B cell (primary cell): ENCODE results near the gene ATP7B. TPM values are rescaled to one million over a fixed set of nuclear protein-coding genes. Genes with fewer than 3 reads are reported as not detected.

Experiments
- ATAC-seq: fragments of 200-7000 bp; cut with Tn5 transposase; one replicate; pipeline ENCODE4 v1.10.0; 2021; ENCODE audit warnings: low read depth, mild to moderate bottlenecking, moderate number of reproducible peaks, moderate library complexity
- CTCF ChIA-PET: fragments of 350-600 bp; sonication (Branson Sonifier 250); formaldehyde crosslinking; loops from one replicate; lab custom pipeline; 2021; ENCODE audit warnings: antibody characterized with exemption, inconsistent platforms; lab: Charles Lee
- POLR2A ChIA-PET: fragments of 350-600 bp; sonication (Branson Sonifier 250); formaldehyde crosslinking; loops from one replicate; lab custom pipeline; 2021; ENCODE audit warnings: antibody characterized with exemption; lab: Charles Lee
- DNase-seq: peaks from one replicate; pipeline ENCODE4 v3.0.0; 2013
- H2AFZ ChIP-seq: 2 replicates; pipeline ENCODE4 v1.6.1; 2012; ENCODE audit warnings: mild to moderate bottlenecking, low read depth, low read length; ENCODE audit not compliant: insufficient read depth, poor library complexity, severe bottlenecking
- H3K27ac ChIP-seq, 2 donors: 1 replicate in 1 of 2; 2 replicates in 1 of 2; pipeline ENCODE4 v1.5.1; 2012 to 2013; ENCODE audit warnings: low read length in 2 of 2, mild to moderate bottlenecking in 2 of 2, moderate library complexity in 1 of 2
- H3K27me3 ChIP-seq, 4 experiments: fragments of 200-600 bp in 1 of 4; sonication (generic) in 1 of 4; replicated peaks in 1 of 4; 1 replicate in 2 of 4; 2 replicates in 2 of 4; pipeline versions ENCODE4 v1.6.1 to v1.7.0; 2013 to 2016; ENCODE audit warnings: low read length in 3 of 4, mild to moderate bottlenecking in 2 of 4, mixed read lengths in 1 of 4, moderate library complexity in 1 of 4; ENCODE audit not compliant: insufficient read depth in 4 of 4, control insufficient read depth in 3 of 4; ENCODE audit errors: control extremely low read depth in 1 of 4
- H3K36me3 ChIP-seq, 2 experiments: replicated peaks in 1 of 2; 1 replicate in 1 of 2; 2 replicates in 1 of 2; pipeline versions ENCODE4 v1.6.1 to v1.7.1; 2013; ENCODE audit warnings: low read length in 1 of 2; ENCODE audit not compliant: insufficient read depth in 2 of 2, control insufficient read depth in 1 of 2; ENCODE audit errors: control extremely low read depth in 1 of 2, extremely low read depth in 1 of 2
- H3K4me1 ChIP-seq, 2 donors: fragments of 200-600 bp in 1 of 2; sonication (generic) in 1 of 2; 1 replicate in 1 of 2; 2 replicates in 1 of 2; pipeline versions ENCODE4 v1.5.1 to v1.6.1; 2013 to 2017; ENCODE audit warnings: low read length in 2 of 2; ENCODE audit not compliant: control insufficient read depth in 2 of 2, insufficient read depth in 2 of 2
- H3K4me2 ChIP-seq: replicated peaks from 2 replicates; pipeline ENCODE3; 2012; ENCODE audit warnings: mild to moderate bottlenecking, low read depth, low read length; ENCODE audit not compliant: poor library complexity, severe bottlenecking
- H3K4me3 ChIP-seq, 5 experiments: fragments of 200-600 bp in 1 of 5; sonication (generic) in 1 of 5; 1 replicate in 3 of 5; 2 replicates in 2 of 5; pipeline versions ENCODE4 v1.5.1 to v1.7.0; 2011 to 2016; ENCODE audit warnings: low read length in 4 of 5, mild to moderate bottlenecking in 4 of 5, low read depth in 2 of 5, control low read depth in 1 of 5, moderate library complexity in 1 of 5; ENCODE audit not compliant: insufficient read depth in 1 of 5; ENCODE audit errors: control extremely low read depth in 1 of 5, extremely low read depth in 1 of 5
- H3K79me2 ChIP-seq: fragments of 200-600 bp; sonication (generic); one replicate; pipeline ENCODE4 v1.6.0; 2016; ENCODE audit warnings: low read length; ENCODE audit not compliant: control insufficient read depth, insufficient read depth
- H3K9ac ChIP-seq: fragments of 200-600 bp; sonication (generic); 2 replicates; pipeline ENCODE4 v1.6.1; 2017; ENCODE audit warnings: mild to moderate bottlenecking, low read length, moderate library complexity
- H3K9me3 ChIP-seq, 3 donors: one replicate each; pipeline versions ENCODE4 v1.6.1 to v1.7.1; 2013; ENCODE audit warnings: low read length in 2 of 3; ENCODE audit not compliant: control insufficient read depth in 2 of 3, insufficient read depth in 1 of 3; ENCODE audit errors: control extremely low read depth in 1 of 3
- H4K20me1 ChIP-seq: 2 replicates; pipeline ENCODE4 v1.6.0; 2012; ENCODE audit warnings: mild to moderate bottlenecking, low read length; ENCODE audit not compliant: insufficient read depth, control insufficient read depth, poor library complexity, severe bottlenecking
- H3K27ac Mint-ChIP-seq: one replicate; pipeline ENCODE4 v1.8.0; 2021; ENCODE audit warnings: mixed read lengths
- H3K27me3 Mint-ChIP-seq: one replicate; pipeline ENCODE4 v1.8.0; 2021; ENCODE audit warnings: mixed read lengths
- H3K4me1 Mint-ChIP-seq: one replicate; pipeline ENCODE4 v1.8.0; 2021; ENCODE audit warnings: mixed read lengths
- H3K4me3 Mint-ChIP-seq: one replicate; pipeline ENCODE4 v1.8.0; 2021; ENCODE audit warnings: mixed read lengths
- H3K9me3 Mint-ChIP-seq: one replicate; pipeline ENCODE4 v1.8.0; 2022; ENCODE audit warnings: mixed read lengths; ENCODE audit not compliant: insufficient read depth
- EZH2 ChIP-seq: IDR thresholded peaks from 2 replicates; pipeline ENCODE4 v1.6.1; 2012; ENCODE audit warnings: borderline replicate concordance, low read depth, mild to moderate bottlenecking, moderate library complexity, low read length; ENCODE audit not compliant: insufficient read depth, poor library complexity, severe bottlenecking
- WGBS: methylation state at CpG from one replicate; pipeline ENCODE4 v1.1.5; 2013; ENCODE audit warnings: missing lambda C conversion rate; ENCODE audit not compliant: insufficient coverage; 5-methylcytosine and 5-hydroxymethylcytosine counted together
- intact Hi-C: fragments of 100-400 bp; cut with micrococcal nuclease; formaldehyde crosslinking; loops from one replicate; pipeline ENCODE4 v1.10.0; 2022
- polyA plus RNA-seq: library from polyadenylated mRNA; depleted of rRNA; stranded (reverse); fragments of >200 nt; gene quantifications from 2 replicates; pipeline ENCODE4 v1.2.3, GENCODE V29; 2012
- total RNA-seq, 2 donors: library from RNA; stranded (reverse); fragments of 120-200 nt in 1 of 2; gene quantifications; 1 replicate in 1 of 2; 2 replicates in 1 of 2; pipeline versions ENCODE4 v1.2.3 to v1.2.4, GENCODE V29; 2013 to 2022
- TF ChIP-seq, protein P1 (sequence below): fragments of 200-600 bp; IDR thresholded peaks from one replicate; pipeline ENCODE4 v1.8.0; 2022; ENCODE audit warnings: antibody characterized with exemption, mild to moderate bottlenecking

The ATP7B gene
- total and polyA plus RNA-seq, 2 donors (not counting 1 experiment from before 2014, with no cell fraction given), result 0.10 to 0.91 TPM

DNA sequence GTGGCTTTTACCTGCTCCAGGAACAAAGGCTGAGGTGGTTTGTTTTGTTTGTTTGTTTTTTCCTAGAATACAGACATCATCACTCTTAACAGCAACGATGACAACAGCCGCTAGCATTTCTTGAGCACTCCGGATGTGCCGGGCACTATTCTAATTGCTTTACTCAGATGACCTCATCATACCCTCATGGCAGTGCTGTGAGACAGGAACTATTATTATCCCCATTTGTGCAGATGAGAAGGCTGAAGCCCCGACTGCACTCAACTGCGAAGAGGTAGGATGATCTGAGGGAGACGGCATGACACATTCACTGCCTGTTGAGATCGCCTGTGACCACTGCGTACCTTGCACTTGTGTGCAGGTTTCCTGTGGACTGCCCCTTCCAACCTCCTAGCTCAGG is 83.0 kb downstream of the ATP7B start:
- DNase-seq (no peak), ATAC-seq (no peak)
- no peak overlapping the region for H3K4me3 ChIP-seq
- WGBS, result 76% methylated on average over 5 of the region's 9 CpGs
- no peak overlapping the region for H3K9ac ChIP-seq
- H3K79me2 ChIP-seq, result no peaks in the 10 kb centered on the region
- Mint-ChIP-seq H3K9me3 (no peaks in the 10 kb centered on the region), H3K27ac (no peak overlapping the region), H3K4me3 (no peak overlapping the region), H3K27me3 (peaks cover 21% of the 10 kb centered on the region), H3K4me1 (no peaks in the 10 kb centered on the region)
- no peak overlapping the region for H3K4me2 ChIP-seq
- H3K27ac ChIP-seq, result no peak overlapping the region
- no peaks in the 10 kb centered on the region for H3K4me1 ChIP-seq
- no peak overlapping the region for H2AFZ ChIP-seq
- no peaks in the 10 kb centered on the region for H3K27me3 ChIP-seq
- H3K9me3 ChIP-seq, result no peaks in the 10 kb centered on the region
- no peaks in the 10 kb centered on the region for H3K36me3 ChIP-seq
- no peaks in the 10 kb centered on the region for H4K20me1 ChIP-seq
- CTCF ChIA-PET, result no interaction called here
- TF ChIP-seq, protein P1, sequence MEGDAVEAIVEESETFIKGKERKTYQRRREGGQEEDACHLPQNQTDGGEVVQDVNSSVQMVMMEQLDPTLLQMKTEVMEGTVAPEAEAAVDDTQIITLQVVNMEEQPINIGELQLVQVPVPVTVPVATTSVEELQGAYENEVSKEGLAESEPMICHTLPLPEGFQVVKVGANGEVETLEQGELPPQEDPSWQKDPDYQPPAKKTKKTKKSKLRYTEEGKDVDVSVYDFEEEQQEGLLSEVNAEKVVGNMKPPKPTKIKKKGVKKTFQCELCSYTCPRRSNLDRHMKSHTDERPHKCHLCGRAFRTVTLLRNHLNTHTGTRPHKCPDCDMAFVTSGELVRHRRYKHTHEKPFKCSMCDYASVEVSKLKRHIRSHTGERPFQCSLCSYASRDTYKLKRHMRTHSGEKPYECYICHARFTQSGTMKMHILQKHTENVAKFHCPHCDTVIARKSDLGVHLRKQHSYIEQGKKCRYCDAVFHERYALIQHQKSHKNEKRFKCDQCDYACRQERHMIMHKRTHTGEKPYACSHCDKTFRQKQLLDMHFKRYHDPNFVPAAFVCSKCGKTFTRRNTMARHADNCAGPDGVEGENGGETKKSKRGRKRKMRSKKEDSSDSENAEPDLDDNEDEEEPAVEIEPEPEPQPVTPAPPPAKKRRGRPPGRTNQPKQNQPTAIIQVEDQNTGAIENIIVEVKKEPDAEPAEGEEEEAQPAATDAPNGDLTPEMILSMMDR, result no peak
- no peak for TF ChIP-seq EZH2
- POLR2A ChIA-PET, result no interaction called here
- intact Hi-C loops, result no loop called here

DNA sequence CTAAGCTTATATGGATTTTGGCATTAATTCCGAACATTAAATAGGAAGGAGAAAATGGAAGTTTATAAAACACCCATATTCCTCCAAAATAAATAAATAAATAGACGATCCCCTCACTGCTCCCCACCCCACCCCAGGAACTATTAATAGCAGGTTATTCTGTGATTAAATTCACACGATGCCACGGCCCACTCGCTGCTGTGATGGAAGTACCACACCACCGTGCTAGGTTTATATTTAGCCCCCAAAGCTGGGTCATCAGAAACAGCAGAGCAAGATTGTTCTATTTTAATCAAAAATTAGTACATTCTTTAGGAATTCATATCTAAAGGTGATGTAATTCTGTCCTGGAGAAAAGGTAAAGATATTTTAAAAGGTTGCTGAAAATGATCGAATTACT is 84.1 kb downstream of the ATP7B start:
- no peaks in the 10 kb centered on the region for H4K20me1 ChIP-seq
- intact Hi-C loops, result no loop called here

More for the DNA sequence above, 84.1 kb downstream of the ATP7B start:
- H3K9ac ChIP-seq, result no peak overlapping the region
- ChIA-PET POLR2A (no interaction called here), CTCF (no interaction called here)
- DNase-seq (no peak), ATAC-seq (no peak)
- H3K27me3 ChIP-seq, result no peaks in the 10 kb centered on the region
- no peaks in the 10 kb centered on the region for H3K79me2 ChIP-seq
- H3K4me1 ChIP-seq, result peaks cover 0 to 4% of the 10 kb centered on the region in 2 donors
- TF ChIP-seq, protein P1, result no peak
- TF ChIP-seq EZH2, result no peak
- no peak overlapping the region for H3K27ac ChIP-seq
- WGBS, result no CpG with 5 or more reads among the region's 7 CpGs
- H3K27me3 Mint-ChIP-seq, result peaks cover 21% of the 10 kb centered on the region
- H3K9me3 ChIP-seq, result no peaks in the 10 kb centered on the region
- no peaks in the 10 kb centered on the region for H3K36me3 ChIP-seq
- H3K4me1 Mint-ChIP-seq, result no peaks in the 10 kb centered on the region
- H3K4me3 ChIP-seq, result no peak overlapping the region
- no peaks in the 10 kb centered on the region for H3K9me3 Mint-ChIP-seq
- H2AFZ ChIP-seq, result no peak overlapping the region
- no peak overlapping the region for H3K4me3 Mint-ChIP-seq
- no peak overlapping the region for H3K4me2 ChIP-seq
- no peak overlapping the region for H3K27ac Mint-ChIP-seq
